ENCODE data around the gene ALDH3B1. TPM values are rescaled to one million over a fixed set of nuclear protein-coding genes. Genes with fewer than 3 reads are reported as not detected.

ALDH3B1 gene
- total RNA-seq, 1 experiment from 2014 or later = 104 TPM

- no peaks in the 10 kb centered on the region for H3K9me2 ChIP-seq (ENCODE audit: insufficient read depth)
- DNase-seq = no peak
- no peaks in the 10 kb centered on the region for H4K20me1 ChIP-seq (ENCODE audit: insufficient read depth)
- no peaks in the 10 kb centered on the region for H3K9me3 ChIP-seq (ENCODE audit: insufficient read depth, low read depth)
- BruUV-seq (replicated peaks) = no TSS peak
- peak overlapping the region; percentile 87; the same call in 1 of the 2 replicates for H3K4me2 ChIP-seq
- intact Hi-C loops (cut with micrococcal nuclease; ENCODE audit: unreplicated experiment) = no loop called here
- no peak overlapping the region for H3K4me3 ChIP-seq
- H3K79me2 ChIP-seq (ENCODE audit: low read depth) = no peaks in the 10 kb centered on the region
- H2AFZ ChIP-seq = no peak overlapping the region
- ChIA-PET CTCF (interaction anchor here (0.9 kb wide), 1 partner anchor 19 kb away, joined by 4 read pairs; no protein-coding TSS in a partner anchor), POLR2A (ENCODE audit: unreplicated experiment) (no interaction called here)
- no peaks in the 10 kb centered on the region for H3K27me3 ChIP-seq (ENCODE audit: insufficient read depth, low read depth)
- peaks cover 4% of the 10 kb centered on the region for H3K4me1 ChIP-seq (replicated peaks; ENCODE audit: insufficient read depth)
- no peaks in the 10 kb centered on the region for H3K36me3 ChIP-seq (ENCODE audit: low read depth)
- peaks cover 45% of the 10 kb centered on the region for H3F3A ChIP-seq (ENCODE audit: insufficient read depth, low read depth)
- TF ChIP-seq EZH2 (IDR thresholded peaks at IDR 0.05; ENCODE audit: low read depth) (no peak), CTCF (conservative IDR thresholded peaks at IDR 0.05) (no peak)
- no peak overlapping the region for H3K27ac ChIP-seq
Observed at GRCh38 chr11:68002575-68002937, 7.6 kb upstream of the ALDH3B1 start.

- H4K20me1 ChIP-seq (ENCODE audit: insufficient read depth) = no peaks in the 10 kb centered on the region
- ChIA-PET POLR2A (ENCODE audit: unreplicated experiment) (interaction anchor here (0.6 kb wide), 2 partner anchors 10 to 269 kb away, joined by 4 to 6 read pairs; partner anchors contain the start of gene C11orf24), CTCF (interaction anchor here (0.9 kb wide), 1 partner anchor 18 kb away, joined by 4 read pairs; no protein-coding TSS in a partner anchor)
- H3K4me1 ChIP-seq (replicated peaks; ENCODE audit: insufficient read depth) = peaks cover 4% of the 10 kb centered on the region
- no TSS peak for BruUV-seq (replicated peaks)
- H3K4me2 ChIP-seq = peak overlapping the region; percentile 87
- DNase-seq = peak in 1 of 2 experiments; percentile 71
- peak overlapping the region; percentile 78 for H2AFZ ChIP-seq
- no peak overlapping the region for H3K27ac ChIP-seq
- H3F3A ChIP-seq (ENCODE audit: insufficient read depth, low read depth) = peaks cover 45% of the 10 kb centered on the region
- no peaks in the 10 kb centered on the region for H3K9me2 ChIP-seq (ENCODE audit: insufficient read depth)
- H3K4me3 ChIP-seq = peak overlapping the region; percentile 68
- TF ChIP-seq EZH2 (IDR thresholded peaks at IDR 0.05; ENCODE audit: low read depth) (no peak), CTCF (conservative IDR thresholded peaks at IDR 0.05) (no peak)
- no peaks in the 10 kb centered on the region for H3K79me2 ChIP-seq (ENCODE audit: low read depth)
- no peaks in the 10 kb centered on the region for H3K36me3 ChIP-seq (ENCODE audit: low read depth)
- H3K27me3 ChIP-seq (ENCODE audit: insufficient read depth, low read depth) = no peaks in the 10 kb centered on the region
- no peaks in the 10 kb centered on the region for H3K9me3 ChIP-seq (ENCODE audit: insufficient read depth, low read depth)
- intact Hi-C loops (cut with micrococcal nuclease; ENCODE audit: unreplicated experiment) = no loop called here
Observed at GRCh38 chr11:68002938-68003845, 6.9 kb upstream of the ALDH3B1 start.

GRCh38 chr11:68003846-68004550 is 6.1 kb upstream of the ALDH3B1 start, which contains the start of gene UNC93B1:
Gene UNC93B1 (minus strand): TSS chr11:68004097. CDS start chr11:68004043, 54 bp downstream.
- Histone ChIP-seq H3K27ac (no peak within 1 kb of the TSS), H3K36me3 (ENCODE audit: low read depth) (no peaks in the 10 kb centered on the region), H3F3A (ENCODE audit: insufficient read depth, low read depth) (peaks cover 43% of the 10 kb centered on the region), H4K20me1 (ENCODE audit: insufficient read depth) (no peaks in the 10 kb centered on the region), H3K9me2 (ENCODE audit: insufficient read depth) (no peaks in the 10 kb centered on the region), H3K4me2 (peak within 1 kb of the TSS; percentile 87), H3K9me3 (ENCODE audit: insufficient read depth, low read depth) (no peaks in the 10 kb centered on the region), H3K4me1 (replicated peaks; ENCODE audit: insufficient read depth) (peaks cover 12% of the 10 kb centered on the region), H3K4me3 (peak within 1 kb of the TSS; percentile 68), H2AFZ (peak within 1 kb of the TSS; percentile 78), H3K27me3 (ENCODE audit: insufficient read depth, low read depth) (no peaks in the 10 kb centered on the region), H3K79me2 (ENCODE audit: low read depth) (no peaks in the 10 kb centered on the region)
- intact Hi-C loops (cut with micrococcal nuclease; ENCODE audit: unreplicated experiment) = loop anchor here (1.0 kb wide), 1 partner anchor 12 kb away; no protein-coding TSS in a partner anchor
- peak; percentile 83 to 92 for DNase-seq
- no peak for TF ChIP-seq CTCF (conservative IDR thresholded peaks at IDR 0.05)
- TF ChIP-seq EZH2 (IDR thresholded peaks at IDR 0.05; ENCODE audit: low read depth) = no peak
- POLR2A ChIA-PET (ENCODE audit: unreplicated experiment) = interaction anchor here (0.6 kb wide), 1 partner anchor 268 kb away, joined by 6 read pairs; the partner anchor contains the start of gene C11orf24
- CTCF ChIA-PET = no interaction called here
- no TSS peak for BruUV-seq (replicated peaks)
